ENCODE results near the gene TFPT. TPM values are rescaled to one million over a fixed set of nuclear protein-coding genes. Genes with fewer than 3 reads are reported as not detected.
"Not testable (repeated sequence)": the region's sequence is repeated elsewhere in the genome, so short reads cannot be mapped to it uniquely, and the experiment has no call there.

TFPT gene
- total RNA-seq, 2 experiments from 2014 or later = 10.1 to 11.2 TPM

DNA sequence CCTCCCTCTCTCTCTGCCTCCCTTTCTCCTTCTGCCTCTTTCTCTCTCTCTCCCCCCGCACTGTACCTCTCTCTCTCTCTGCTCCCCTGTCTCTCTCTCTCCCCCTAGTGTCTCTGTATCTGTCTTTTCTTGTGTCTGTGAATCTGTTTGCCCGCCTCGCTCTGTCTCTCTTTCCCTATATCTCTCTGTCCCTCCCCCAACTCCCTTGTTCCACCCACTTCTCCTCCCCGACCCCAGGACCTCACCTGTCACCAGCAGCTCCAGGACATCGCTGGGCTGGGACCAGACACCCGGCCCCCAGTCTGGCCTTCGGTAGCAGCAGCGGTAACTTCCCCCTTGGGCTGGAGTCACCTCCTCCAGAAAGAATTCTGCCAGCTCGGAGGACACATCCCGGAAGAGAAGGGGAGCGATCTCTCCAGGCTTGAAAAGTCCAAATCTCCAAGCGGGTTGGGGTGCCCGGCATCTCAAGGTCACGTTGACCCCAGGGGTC lies 18.8 kb downstream of the TFPT start:
- peaks cover 18% of the 10 kb centered on the region for H3K4me1 Mint-ChIP-seq (ENCODE audit: low read depth)
- H3K27me3 ChIP-seq (ENCODE audit: control insufficient read depth in 1 of 2, insufficient read depth in 2 of 2, low read length in 2 of 2) = peaks cover 11 to 16% of the 10 kb centered on the region in 2 experiments
- intact Hi-C loops (cut with DNase I, micrococcal nuclease) = no loop called here
- TF ChIP-seq, protein P1, sequence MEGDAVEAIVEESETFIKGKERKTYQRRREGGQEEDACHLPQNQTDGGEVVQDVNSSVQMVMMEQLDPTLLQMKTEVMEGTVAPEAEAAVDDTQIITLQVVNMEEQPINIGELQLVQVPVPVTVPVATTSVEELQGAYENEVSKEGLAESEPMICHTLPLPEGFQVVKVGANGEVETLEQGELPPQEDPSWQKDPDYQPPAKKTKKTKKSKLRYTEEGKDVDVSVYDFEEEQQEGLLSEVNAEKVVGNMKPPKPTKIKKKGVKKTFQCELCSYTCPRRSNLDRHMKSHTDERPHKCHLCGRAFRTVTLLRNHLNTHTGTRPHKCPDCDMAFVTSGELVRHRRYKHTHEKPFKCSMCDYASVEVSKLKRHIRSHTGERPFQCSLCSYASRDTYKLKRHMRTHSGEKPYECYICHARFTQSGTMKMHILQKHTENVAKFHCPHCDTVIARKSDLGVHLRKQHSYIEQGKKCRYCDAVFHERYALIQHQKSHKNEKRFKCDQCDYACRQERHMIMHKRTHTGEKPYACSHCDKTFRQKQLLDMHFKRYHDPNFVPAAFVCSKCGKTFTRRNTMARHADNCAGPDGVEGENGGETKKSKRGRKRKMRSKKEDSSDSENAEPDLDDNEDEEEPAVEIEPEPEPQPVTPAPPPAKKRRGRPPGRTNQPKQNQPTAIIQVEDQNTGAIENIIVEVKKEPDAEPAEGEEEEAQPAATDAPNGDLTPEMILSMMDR (IDR thresholded peaks at IDR 0.05) = no peak
- H3K4me3 ChIP-seq (ENCODE audit: low read length) = peak overlapping the region; percentile 14
- DNase-seq (peak in 4 of 14 experiments; percentile 26 to 57 (median 48)), ATAC-seq (ENCODE audit: poor library complexity) (peak; percentile 48)
- H3K27ac ChIP-seq (ENCODE audit: low read depth in 1 of 2, low read length in 2 of 2) = peak overlapping the region in 1 of 2 donors; percentile 5
- H3K36me3 Mint-ChIP-seq (ENCODE audit: low read depth) = no peaks in the 10 kb centered on the region
- H3K27me3 Mint-ChIP-seq = peaks cover 30% of the 10 kb centered on the region
- ChIA-PET CTCF (interaction anchor here (1.1 kb wide), 1 partner anchor 18 kb away, joined by 3 read pairs; the partner anchor contains the start of genes PRPF31 and TFPT), POLR2A (interaction anchor here (2.0 to 3.0 kb wide), 2 partner anchors 18 to 40 kb away, joined by 12 to 24 read pairs; partner anchors contain the start of genes CNOT3, PRPF31 and TFPT)
- H3K9me3 Mint-ChIP-seq = no peaks in the 10 kb centered on the region
- H3K9me3 ChIP-seq (ENCODE audit: control insufficient read depth in 1 of 2, insufficient read depth in 1 of 2, low read length in 2 of 2) = peaks cover 0 to 4% of the 10 kb centered on the region in 2 experiments
- peak overlapping the region; percentile 55 for H3K27ac Mint-ChIP-seq
- H3K4me1 ChIP-seq (ENCODE audit: insufficient read depth, low read length) = peaks cover 22% of the 10 kb centered on the region
- H3K4me3 Mint-ChIP-seq = peak overlapping the region; percentile 73
- H3K36me3 ChIP-seq (ENCODE audit: insufficient read depth, low read length) = no peaks in the 10 kb centered on the region

- H3K9me3 Mint-ChIP-seq; H3K36me3 Mint-ChIP-seq (ENCODE audit: low read depth); H3K36me3 ChIP-seq (ENCODE audit: insufficient read depth, low read length); H3K9me3 ChIP-seq (ENCODE audit: control insufficient read depth in 1 of 2, insufficient read depth in 1 of 2, low read length in 2 of 2); intact Hi-C loops (cut with DNase I, micrococcal nuclease): not testable (repeated sequence)
- ATAC-seq (ENCODE audit: poor library complexity) = peak; percentile 85
- peak in 12 of 14 experiments; percentile 29 to 78 (median 50) for DNase-seq
- H3K27ac ChIP-seq (ENCODE audit: low read depth in 1 of 2, low read length in 2 of 2) = peak overlapping the region in 1 of 2 donors; percentile 5
- peak overlapping the region; percentile 75 for H3K4me3 Mint-ChIP-seq
- peaks cover 11 to 16% of the 10 kb centered on the region in 2 experiments for H3K27me3 ChIP-seq (ENCODE audit: control insufficient read depth in 1 of 2, insufficient read depth in 2 of 2, low read length in 2 of 2)
- POLR2A ChIA-PET = interaction anchor here (0.6 to 3.0 kb wide), 8 partner anchors 19 to 600 kb away, joined by 3 to 24 read pairs (median 4); partner anchors contain the start of genes CNOT3, MBOAT7, MYADM and PRPF31
- H3K27ac Mint-ChIP-seq = peak overlapping the region; percentile 55
- H3K27me3 Mint-ChIP-seq = peaks cover 35% of the 10 kb centered on the region
- TF ChIP-seq, protein P1 (IDR thresholded peaks at IDR 0.05) = peak; percentile 11
- CTCF ChIA-PET = interaction anchor here (1.1 kb wide), 1 partner anchor 19 kb away, joined by 3 read pairs; the partner anchor contains the start of genes PRPF31 and TFPT
- H3K4me1 Mint-ChIP-seq (ENCODE audit: low read depth) = peaks cover 14% of the 10 kb centered on the region
- peak overlapping the region; percentile 39 for H3K4me3 ChIP-seq (ENCODE audit: low read length)
- H3K4me1 ChIP-seq (ENCODE audit: insufficient read depth, low read length) = peaks cover 22% of the 10 kb centered on the region
Measured at GRCh38 chr19:54095859-54096616, 19.4 kb downstream of the TFPT start.

DNA sequence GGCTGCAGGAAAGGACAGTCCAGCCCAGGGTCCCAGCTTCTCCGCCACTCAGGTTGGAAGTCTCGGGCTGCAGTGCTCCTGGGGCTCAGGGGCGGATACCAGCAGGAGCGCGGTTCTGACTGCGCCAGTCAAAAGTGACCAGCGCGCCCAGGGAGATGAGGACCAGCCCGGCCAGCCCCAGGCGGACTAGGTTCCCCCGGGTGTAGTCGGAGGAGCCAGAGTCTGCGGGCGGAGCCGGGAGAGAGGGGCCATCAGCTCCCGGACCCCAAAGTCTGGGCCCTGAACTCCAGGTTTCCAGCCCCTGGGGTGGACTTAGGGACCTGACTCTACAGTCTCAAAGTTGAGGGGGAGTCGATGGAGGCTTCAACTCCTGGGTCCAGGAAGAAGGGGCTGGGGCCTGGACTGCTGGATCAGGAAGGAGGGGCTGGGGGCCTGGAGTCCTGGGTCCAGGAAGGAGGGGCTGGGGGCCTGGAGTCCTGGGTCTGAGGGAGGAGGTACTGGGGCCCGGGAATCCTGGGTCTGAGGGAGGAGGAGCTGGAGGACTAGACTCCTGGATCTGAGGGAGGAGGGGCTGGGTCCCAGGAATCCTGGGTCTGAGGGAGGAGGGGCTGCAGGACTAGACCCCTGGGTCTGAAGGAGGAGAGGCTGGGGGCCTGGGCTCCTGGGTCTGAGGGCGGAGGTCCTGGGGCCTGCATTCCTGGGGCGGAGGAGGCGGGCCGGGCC lies 20.2 kb downstream of the TFPT start:
- Histone ChIP-seq H3K9me3 (ENCODE audit: control insufficient read depth in 1 of 2, insufficient read depth in 1 of 2, low read length in 2 of 2) (peaks cover 0 to 4% of the 10 kb centered on the region in 2 experiments), H3K27me3 (ENCODE audit: control insufficient read depth in 1 of 2, insufficient read depth in 2 of 2, low read length in 2 of 2) (peaks cover 11 to 16% of the 10 kb centered on the region in 2 experiments), H3K4me3 (ENCODE audit: low read length) (peak overlapping the region; percentile 39), H3K36me3 (ENCODE audit: insufficient read depth, low read length) (no peaks in the 10 kb centered on the region), H3K27ac (ENCODE audit: low read depth in 1 of 2, low read length in 2 of 2) (no peak overlapping the region), H3K4me1 (ENCODE audit: insufficient read depth, low read length) (peaks cover 22% of the 10 kb centered on the region)
- Mint-ChIP-seq H3K4me1 (ENCODE audit: low read depth) (peaks cover 12% of the 10 kb centered on the region), H3K27me3 (peaks cover 39% of the 10 kb centered on the region), H3K27ac (no peak overlapping the region), H3K9me3 (no peaks in the 10 kb centered on the region), H3K36me3 (ENCODE audit: low read depth) (no peaks in the 10 kb centered on the region), H3K4me3 (no peak overlapping the region)
- ChIA-PET POLR2A (interaction anchor here (0.6 to 3.0 kb wide), 8 partner anchors 16 to 256 kb away, joined by 3 to 24 read pairs (median 4); partner anchors contain the start of genes CNOT3, MBOAT7, MYADM and PRPF31), CTCF (interaction anchor here (1.1 kb wide), 1 partner anchor 20 kb away, joined by 3 read pairs; the partner anchor contains the start of genes PRPF31 and TFPT)
- intact Hi-C loops (cut with DNase I, micrococcal nuclease) = no loop called here
- ATAC-seq (ENCODE audit: poor library complexity) = no peak
- TF ChIP-seq, protein P1 (IDR thresholded peaks at IDR 0.05) = no peak
- DNase-seq = peak in 1 of 14 experiments; percentile 22

Measured in CD4-positive, alpha-beta T cell (primary cell).